K562 (cell line): ENCODE measurements around the gene SEMA6C. TPM values are rescaled to one million over a fixed set of nuclear protein-coding genes. Genes with fewer than 3 reads are reported as not detected.

Experiments used
- ATAC-seq: fragments of 200-7000 bp; cut with Tn5 transposase; 3 replicates; pipeline ENCODE4 v1.9.1; 2020; ENCODE audit warnings: moderate library complexity
- BruUV-seq: library from RNA; stranded (reverse); fragments of 400-500 nt; replicated peaks from 2 replicates; lab custom pipeline; 2021; lab: Mats Ljungman, UMichigan
- CTCF ChIA-PET: fragments of 300-600 bp; formaldehyde crosslinking; extraction: SDS; loops from one replicate; lab custom pipeline; 2021; ENCODE audit warnings: low intra/inter-chr PET ratio; lab: Yijun Ruan, JAX
- POLR2A ChIA-PET: fragments of 300-600, 350-650 bp; sonication (Branson Sonifier 250); formaldehyde crosslinking; extraction: SDS; loops from one replicate; lab custom pipeline; 2021; ENCODE audit warnings: antibody characterized with exemption, inconsistent platforms; lab: Yijun Ruan, JAX
- DNase-seq, 4 experiments: peaks; one replicate each; pipeline versions ENCODE4 v3.0.0 to v3.0.0-alpha.2; 2011 to 2018; ENCODE audit warnings: low spot score in 3 of 4, mixed read lengths in 3 of 4; ENCODE audit errors: extremely low read depth in 1 of 4
- FAIRE-seq: peaks from 2 replicates; lab custom pipeline; 2011; peaks lifted over from hg19 to GRCh38; lab: Jason Lieb, UNC
- H2AFZ ChIP-seq: 2 replicates; pipeline ENCODE4 v1.6.0; 2011; ENCODE audit warnings: low read depth, low read length, control low read depth, inconsistent platforms
- H3K27ac ChIP-seq: fragments of 200-600 bp; 3 replicates; pipeline ENCODE4 v1.8.0; 2011; ENCODE audit warnings: low read depth, mild to moderate bottlenecking, control low read depth, inconsistent platforms, low read length, moderate library complexity, mixed read lengths; ENCODE audit errors: extremely low read depth
- H3K27me3 ChIP-seq, 2 experiments: fragments of 300-600 bp in 1 of 2; 2 replicates in 1 of 2; 3 replicates in 1 of 2; pipeline versions ENCODE4 v1.6.0 to v1.8.0; 2011; ENCODE audit warnings: inconsistent platforms in 2 of 2, low read length in 2 of 2, mild to moderate bottlenecking in 1 of 2, mixed read lengths in 1 of 2, moderate library complexity in 1 of 2; ENCODE audit not compliant: control insufficient read depth in 2 of 2, insufficient read depth in 2 of 2
- H3K36me3 ChIP-seq: fragments of 300-600 bp; 3 replicates; pipeline ENCODE4 v1.8.0; 2011; ENCODE audit warnings: mild to moderate bottlenecking, low read length, inconsistent platforms; ENCODE audit not compliant: control insufficient read depth, insufficient read depth
- H3K4me1 ChIP-seq, 2 experiments: fragments of 200-600 bp in 1 of 2; replicated peaks in 1 of 2; 2 replicates in 1 of 2; 3 replicates in 1 of 2; pipeline versions ENCODE4 v1.5.1 to v1.8.0; 2011; ENCODE audit warnings: inconsistent platforms in 2 of 2, low read length in 2 of 2, mild to moderate bottlenecking in 1 of 2, mixed read lengths in 1 of 2, moderate library complexity in 1 of 2; ENCODE audit not compliant: control insufficient read depth in 2 of 2, insufficient read depth in 2 of 2
- H3K4me2 ChIP-seq: 2 replicates; pipeline ENCODE4 v1.6.1; 2011; ENCODE audit warnings: low read length, control low read depth, inconsistent platforms, mixed read lengths; ENCODE audit not compliant: insufficient read depth
- H3K4me3 ChIP-seq: fragments of 200-600 bp; sonication (generic), shearing (Covaris generic); 2 replicates; pipeline ENCODE4 v1.5.1; 2016; ENCODE audit warnings: control low read depth, inconsistent platforms
- H3K79me2 ChIP-seq: fragments of 200-600 bp; 3 replicates; pipeline ENCODE4 v1.8.0; 2011; ENCODE audit warnings: low read length, inconsistent platforms; ENCODE audit not compliant: control insufficient read depth, insufficient read depth
- H3K9ac ChIP-seq, 2 experiments: 2 replicates each; pipeline versions ENCODE4 v1.6.0 to v1.6.1; 2011; ENCODE audit warnings: low read depth in 2 of 2, low read length in 2 of 2, control low read depth in 1 of 2, inconsistent platforms in 1 of 2, mild to moderate bottlenecking in 1 of 2, mixed read lengths in 1 of 2; ENCODE audit not compliant: insufficient read depth in 1 of 2
- H3K9me1 ChIP-seq: one replicate; pipeline ENCODE4 v1.6.0; 2011; ENCODE audit warnings: inconsistent platforms, mild to moderate bottlenecking, low read length, moderate library complexity; ENCODE audit not compliant: control insufficient read depth, insufficient read depth
- H3K9me3 ChIP-seq: replicated peaks from 2 replicates; pipeline ENCODE4 v1.5.1; 2011; ENCODE audit warnings: low read depth, low read length, inconsistent platforms; ENCODE audit not compliant: control insufficient read depth, insufficient read depth
- H4K20me1 ChIP-seq: replicated peaks from 2 replicates; pipeline ENCODE4 v1.6.1; 2011; ENCODE audit warnings: low read length, inconsistent platforms, mixed read lengths; ENCODE audit not compliant: control insufficient read depth, insufficient read depth
- BACH1 ChIP-seq: fragments of 200-800 bp; sonication (Bioruptor generic); IDR thresholded peaks from 2 replicates; pipeline ENCODE4 v1.6.1; 2016; ENCODE audit warnings: missing genetic modification characterization, missing compliant biosample characterization
- CREBBP ChIP-seq: IDR thresholded peaks from one replicate; pipeline ENCODE4 v1.6.1; 2012; ENCODE audit warnings: low read depth, mild to moderate bottlenecking, control low read depth, inconsistent platforms, low read length
- E2F6 ChIP-seq, 2 experiments: IDR thresholded peaks; 2 replicates each; pipeline ENCODE4 v1.6.1; 2011; ENCODE audit warnings: borderline replicate concordance in 1 of 2, control low read depth in 1 of 2, low read depth in 1 of 2, low read length in 1 of 2, mild to moderate bottlenecking in 1 of 2, mixed read lengths in 1 of 2, moderate library complexity in 1 of 2; ENCODE audit not compliant: insufficient read depth in 1 of 2, insufficient read length in 1 of 2, poor library complexity in 1 of 2, severe bottlenecking in 1 of 2; ENCODE audit errors: extremely low read depth in 1 of 2
- ETV5 ChIP-seq: sonication (generic); formaldehyde crosslinking; IDR thresholded peaks from 2 replicates; pipeline ENCODE4 v1.4.0; 2020; ENCODE audit warnings: low read depth, mild to moderate bottlenecking, missing genetic modification reagents
- FIP1L1 ChIP-seq: fragments of 200-400 bp; formaldehyde crosslinking; IDR thresholded peaks from 2 replicates; pipeline ENCODE4 v1.6.1; 2018; ENCODE audit warnings: mild to moderate bottlenecking, low read depth, low read length; ENCODE audit not compliant: poor library complexity, severe bottlenecking
- FOXO4 ChIP-seq: fragments of 450-650 bp; formaldehyde crosslinking; IDR thresholded peaks from 2 replicates; pipeline ENCODE4 v1.4.0; 2020; ENCODE audit warnings: mild to moderate bottlenecking, moderate library complexity
- HDAC1 ChIP-seq, 2 experiments: fragments of 450-650 bp; IDR thresholded peaks; 2 replicates each; pipeline ENCODE4 v1.6.1; 2016 to 2017; ENCODE audit warnings: inconsistent platforms in 1 of 2, mild to moderate bottlenecking in 1 of 2, moderate library complexity in 1 of 2
- NFIX ChIP-seq: fragments of 250-450 bp; sonication (Bioruptor Pico); IDR thresholded peaks from 2 replicates; pipeline ENCODE4 v1.4.0; 2020; ENCODE audit warnings: low read depth, mild to moderate bottlenecking, moderate library complexity
- NFRKB ChIP-seq: fragments of 450-650 bp; IDR thresholded peaks from 2 replicates; pipeline ENCODE4 v1.6.1; 2016; ENCODE audit warnings: low read depth
- RBM17 ChIP-seq: fragments of 200-400 bp; formaldehyde crosslinking; IDR thresholded peaks from 2 replicates; pipeline ENCODE4 v1.6.1; 2017; ENCODE audit warnings: low read depth, mild to moderate bottlenecking, low read length, borderline replicate concordance
- SMAD1 ChIP-seq: fragments of 150-350 bp; IDR thresholded peaks from 2 replicates; pipeline ENCODE4 v1.6.1; 2014; ENCODE audit warnings: low read length, low read depth; ENCODE audit not compliant: partially characterized antibody
- STAT5A ChIP-seq: IDR thresholded peaks from 2 replicates; pipeline ENCODE4 v1.6.1; 2012; ENCODE audit warnings: low read length, inconsistent platforms, borderline replicate concordance
- ZNF224 ChIP-seq: sonication (generic); formaldehyde crosslinking; IDR thresholded peaks from 2 replicates; pipeline ENCODE4 v1.8.0; 2022; ENCODE audit warnings: mild to moderate bottlenecking, missing genetic modification reagents
- ZNF239 ChIP-seq: fragments of 250-450 bp; sonication (Bioruptor Pico); IDR thresholded peaks from 2 replicates; pipeline ENCODE4 v1.4.0; 2020; ENCODE audit warnings: mild to moderate bottlenecking
- WGBS: fragments of 100-300 bp; shearing (Covaris generic); methylation state at CpG from one replicate; pipeline ENCODE4 v1.1.6; 2016; ENCODE audit warnings: low coverage, mixed read lengths; ENCODE audit not compliant: insufficient coverage; ENCODE audit errors: missing lambda C conversion rate; 5-methylcytosine and 5-hydroxymethylcytosine counted together
- in situ Hi-C: fragments of 300-500 bp; cut with MboI; formaldehyde crosslinking; loops from 4 replicates; pipeline ENCODE4 v1.15.0; 2018; ENCODE audit warnings: inconsistent platforms, mixed read lengths
- intact Hi-C: fragments of 100-400 bp; cut with micrococcal nuclease; formaldehyde crosslinking; loops from 2 replicates; pipeline ENCODE4 v1.14.2; 2022
- polyA plus RNA-seq, 8 experiments: library from polyadenylated mRNA; depleted of rRNA in 4 of 8; stranded (reverse) in 5 of 8; unstranded in 3 of 8; fragments of >200 nt; fragmentation: Nextera tagmentation in 2 of 8; fragmentation: Illumina TruSeq in 1 of 8; extraction: Ambion mirVana in 2 of 8; extraction: Trizol in 1 of 8; gene quantifications; 2 replicates each; pipeline versions ENCODE4 v1.2.1 to v1.2.3, GENCODE V29; 2011 to 2014; ENCODE audit warnings: inconsistent platforms in 1 of 8, missing spikeins in 1 of 8
- total RNA-seq, 7 experiments: library from RNA; depleted of rRNA in 6 of 7; stranded (reverse); fragments of >200 nt in 6 of 7; fragmentation: Illumina TruSeq in 2 of 7; extraction: Trizol in 2 of 7; gene quantifications; 2 replicates each; pipeline versions ENCODE4 v1.2.1 to v1.2.3, GENCODE V29; 2011 to 2021; ENCODE audit warnings: low replicate concordance in 1 of 7
- TF ChIP-seq, protein P1 (sequence below): sonication (generic); formaldehyde crosslinking; IDR thresholded peaks from 2 replicates; pipeline ENCODE4 v1.4.0; 2020; ENCODE audit warnings: mild to moderate bottlenecking, missing genetic modification reagents
- TF ChIP-seq, protein P2 (sequence below): fragments of 450-650 bp; formaldehyde crosslinking; IDR thresholded peaks from 2 replicates; pipeline ENCODE4 v1.4.0; 2020; ENCODE audit warnings: mild to moderate bottlenecking, mixed read lengths

The SEMA6C gene
- total and polyA plus RNA-seq, 9 of the 15 experiments (the other 6 are each of a cell fraction or from before 2014, with no cell fraction given) = 0.03 to 4.6 (median 0.95) TPM

GRCh38 chr1:151171190-151171589, 24.8 kb upstream of the SEMA6C start:
- H4K20me1 ChIP-seq = no peaks in the 10 kb centered on the region
- 75% methylated on average over 5 of the region's 5 CpGs for WGBS
- no TSS peak for BruUV-seq
- peaks cover 47% of the 10 kb centered on the region; the same call in 2 of the 3 replicates for H3K36me3 ChIP-seq
- H3K9me3 ChIP-seq = no peaks in the 10 kb centered on the region
- intact Hi-C loops = no loop called here
- no peaks in the 10 kb centered on the region for H3K27me3 ChIP-seq
- peaks cover 11% of the 10 kb centered on the region for H3K79me2 ChIP-seq
- H2AFZ ChIP-seq = no peak overlapping the region
- in situ Hi-C loops = no loop called here
- CTCF ChIA-PET = no interaction called here
- no peak overlapping the region for H3K4me3 ChIP-seq
- ATAC-seq = no peak
- H3K4me2 ChIP-seq = no peak overlapping the region
- DNase-seq = no peak
- no peak overlapping the region for H3K9ac ChIP-seq
- no peaks in the 10 kb centered on the region for H3K9me1 ChIP-seq
- H3K27ac ChIP-seq = no peak overlapping the region
- POLR2A ChIA-PET = interaction anchor here (0.6 to 1.3 kb wide), 3 partner anchors 18 to 49 kb away, joined by 4 to 5 read pairs (median 4); partner anchors contain the start of gene VPS72
- no peak for FAIRE-seq
- H3K4me1 ChIP-seq = peaks cover 7 to 10% of the 10 kb centered on the region in 2 experiments; a peak in 4 of 5 replicates
- no peak for TF ChIP-seq ETV5
- TF ChIP-seq E2F6 (IDR thresholded peaks at IDR 0.05; ENCODE audit: borderline replicate concordance in 1 of 2, extremely low read depth in 1 of 2, insufficient read depth in 1 of 2, insufficient read length in 1 of 2, low read depth in 1 of 2, low read length in 1 of 2, poor library complexity in 1 of 2, severe bottlenecking in 1 of 2) = no peak
- TF ChIP-seq, protein P1, sequence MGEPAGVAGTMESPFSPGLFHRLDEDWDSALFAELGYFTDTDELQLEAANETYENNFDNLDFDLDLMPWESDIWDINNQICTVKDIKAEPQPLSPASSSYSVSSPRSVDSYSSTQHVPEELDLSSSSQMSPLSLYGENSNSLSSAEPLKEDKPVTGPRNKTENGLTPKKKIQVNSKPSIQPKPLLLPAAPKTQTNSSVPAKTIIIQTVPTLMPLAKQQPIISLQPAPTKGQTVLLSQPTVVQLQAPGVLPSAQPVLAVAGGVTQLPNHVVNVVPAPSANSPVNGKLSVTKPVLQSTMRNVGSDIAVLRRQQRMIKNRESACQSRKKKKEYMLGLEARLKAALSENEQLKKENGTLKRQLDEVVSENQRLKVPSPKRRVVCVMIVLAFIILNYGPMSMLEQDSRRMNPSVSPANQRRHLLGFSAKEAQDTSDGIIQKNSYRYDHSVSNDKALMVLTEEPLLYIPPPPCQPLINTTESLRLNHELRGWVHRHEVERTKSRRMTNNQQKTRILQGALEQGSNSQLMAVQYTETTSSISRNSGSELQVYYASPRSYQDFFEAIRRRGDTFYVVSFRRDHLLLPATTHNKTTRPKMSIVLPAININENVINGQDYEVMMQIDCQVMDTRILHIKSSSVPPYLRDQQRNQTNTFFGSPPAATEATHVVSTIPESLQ (CRISPR knock-in tag) = no peak
- TF ChIP-seq ZNF224 (CRISPR knock-in tag) = no peak
- TF ChIP-seq HDAC1 (IDR thresholded peaks at IDR 0.05) = no peak
- TF ChIP-seq NFRKB = no peak
- TF ChIP-seq FOXO4 (CRISPR knock-in tag) = no peak
- no peak for TF ChIP-seq BACH1 (tag)
- TF ChIP-seq NFIX = no peak
- no peak for TF ChIP-seq RBM17
- TF ChIP-seq STAT5A = no peak
- TF ChIP-seq, protein P2, sequence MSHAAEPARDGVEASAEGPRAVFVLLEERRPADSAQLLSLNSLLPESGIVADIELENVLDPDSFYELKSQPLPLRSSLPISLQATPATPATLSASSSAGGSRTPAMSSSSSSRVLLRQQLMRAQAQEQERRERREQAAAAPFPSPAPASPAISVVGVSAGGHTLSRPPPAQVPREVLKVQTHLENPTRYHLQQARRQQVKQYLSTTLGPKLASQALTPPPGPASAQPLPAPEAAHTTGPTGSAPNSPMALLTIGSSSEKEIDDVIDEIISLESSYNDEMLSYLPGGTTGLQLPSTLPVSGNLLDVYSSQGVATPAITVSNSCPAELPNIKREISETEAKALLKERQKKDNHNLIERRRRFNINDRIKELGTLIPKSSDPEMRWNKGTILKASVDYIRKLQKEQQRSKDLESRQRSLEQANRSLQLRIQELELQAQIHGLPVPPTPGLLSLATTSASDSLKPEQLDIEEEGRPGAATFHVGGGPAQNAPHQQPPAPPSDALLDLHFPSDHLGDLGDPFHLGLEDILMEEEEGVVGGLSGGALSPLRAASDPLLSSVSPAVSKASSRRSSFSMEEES (CRISPR knock-in tag) = no peak
- no peak for TF ChIP-seq SMAD1
- no peak for TF ChIP-seq CREBBP
- no peak for TF ChIP-seq ZNF239 (CRISPR knock-in tag)
- TF ChIP-seq FIP1L1 = no peak
